Mesodermal cell (in vitro differentiated cells): ENCODE data around the gene KLHL13.

ENCODE experiments used
- H3K27ac ChIP-seq: 2 replicates; pipeline ENCODE4 v1.7.0; 2013; ENCODE audit warnings: mild to moderate bottlenecking, low read depth, low read length, moderate library complexity; ENCODE audit not compliant: severe bottlenecking
- H3K36me3 ChIP-seq: 2 replicates; pipeline ENCODE4 v1.7.1; 2013; ENCODE audit warnings: mild to moderate bottlenecking, low read length, moderate library complexity; ENCODE audit not compliant: control insufficient read depth, insufficient read depth
- H3K4me1 ChIP-seq: one replicate; pipeline ENCODE4 v1.7.1; 2013; ENCODE audit warnings: mild to moderate bottlenecking, low read length; ENCODE audit not compliant: insufficient read depth, control insufficient read depth, poor library complexity, severe bottlenecking
- H3K4me3 ChIP-seq: 2 replicates; pipeline ENCODE4 v1.7.0; 2013; ENCODE audit warnings: low read length, control low read depth, mild to moderate bottlenecking; ENCODE audit not compliant: insufficient read depth, poor library complexity, severe bottlenecking; ENCODE audit errors: extremely low read depth
- H3K9me3 ChIP-seq: 2 replicates; pipeline ENCODE4 v1.7.1; 2013; ENCODE audit warnings: mild to moderate bottlenecking, low read length, moderate library complexity; ENCODE audit not compliant: control insufficient read depth
- WGBS, 2 experiments: methylation state at CpG; one replicate each; pipeline ENCODE4 v1.1.5; 2013; ENCODE audit warnings: missing lambda C conversion rate in 2 of 2; ENCODE audit not compliant: insufficient coverage in 2 of 2; 5-methylcytosine and 5-hydroxymethylcytosine counted together

Gene KLHL13

DNA sequence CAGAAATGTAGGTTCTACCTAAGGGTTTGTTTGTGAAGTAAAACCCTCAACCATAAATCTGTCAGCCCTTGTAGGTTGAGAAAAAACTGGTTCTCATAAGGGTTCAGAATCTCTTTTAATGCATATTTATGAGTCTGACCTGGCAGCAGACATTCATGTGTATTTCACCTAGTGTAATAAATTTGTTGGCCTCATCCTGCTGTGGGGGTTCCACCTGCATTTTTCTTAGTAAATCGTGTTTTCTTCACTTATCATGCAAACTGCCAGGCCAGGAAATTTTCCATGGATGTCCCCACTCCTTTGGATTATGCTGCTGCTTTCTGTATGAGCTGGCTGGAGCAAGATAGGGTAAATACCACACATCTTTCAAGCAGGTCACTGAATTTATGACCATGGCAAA is 42.4 kb downstream of the KLHL13 start:
- Histone ChIP-seq H3K4me1 (no peaks in the 10 kb centered on the region), H3K9me3 (no peaks in the 10 kb centered on the region), H3K27ac (no peak overlapping the region), H3K4me3 (no peak overlapping the region), H3K36me3 (no peaks in the 10 kb centered on the region)
- WGBS, 2 experiments: no CpG with 5 or more reads among the region's 1 CpG

- Histone ChIP-seq H3K27ac (no peak overlapping the region), H3K9me3 (no peaks in the 10 kb centered on the region), H3K4me3 (no peak overlapping the region), H3K36me3 (no peaks in the 10 kb centered on the region), H3K4me1 (no peaks in the 10 kb centered on the region)
- no CpG with 5 or more reads among the region's 2 CpGs for WGBS, 2 experiments
Observed at GRCh38 chrX:118066867-118067515, 49.6 kb downstream of the KLHL13 start.

- Histone ChIP-seq H3K27ac (no peak overlapping the region), H3K4me3 (no peak overlapping the region), H3K4me1 (no peaks in the 10 kb centered on the region), H3K36me3 (no peaks in the 10 kb centered on the region), H3K9me3 (no peaks in the 10 kb centered on the region)
- WGBS, 2 experiments: no CpG with 5 or more reads among the region's 3 CpGs
Observed at GRCh38 chrX:118062817-118063615, 53.6 kb downstream of the KLHL13 start.

DNA sequence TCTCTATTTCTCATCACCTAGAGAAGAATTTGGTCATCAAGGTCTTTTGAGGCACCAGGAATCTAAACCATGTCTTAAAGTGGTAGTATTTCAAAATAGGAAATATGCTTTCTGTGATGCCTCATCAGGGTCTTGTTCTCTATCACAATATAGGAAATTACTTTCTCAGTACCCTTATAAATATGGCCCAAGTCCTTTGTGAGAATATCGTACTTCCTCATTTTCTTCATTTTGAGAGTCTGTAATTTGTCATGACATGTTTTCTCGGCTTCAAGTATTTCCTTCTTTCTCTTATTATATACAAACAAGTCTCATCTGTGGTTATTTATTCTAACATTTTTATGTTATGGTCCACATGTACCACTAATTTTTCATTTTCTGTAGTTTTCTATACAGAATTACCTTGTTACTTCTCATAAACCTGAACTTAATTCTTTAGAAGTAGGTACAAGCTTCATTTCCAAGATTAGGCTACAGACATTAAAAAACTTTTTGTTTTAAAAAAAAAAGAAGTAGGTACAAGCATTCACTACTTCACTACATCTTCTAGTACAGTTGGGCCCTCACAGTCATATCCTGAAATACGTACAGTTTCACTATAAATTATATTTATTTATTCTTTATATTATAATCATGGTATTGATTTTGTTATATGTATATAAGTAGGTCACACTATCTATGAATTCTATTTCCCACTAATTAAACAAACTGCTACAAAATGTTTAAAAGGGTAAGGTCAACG is 54.4 kb downstream of the KLHL13 start:
- no peaks in the 10 kb centered on the region for H3K36me3 ChIP-seq
- no peaks in the 10 kb centered on the region for H3K9me3 ChIP-seq
- no CpG with 5 or more reads among the region's 4 CpGs for WGBS, 2 experiments
- H3K4me3 ChIP-seq: no peak overlapping the region
- H3K27ac ChIP-seq: no peak overlapping the region
- H3K4me1 ChIP-seq: no peaks in the 10 kb centered on the region

- Histone ChIP-seq H3K36me3 (no peaks in the 10 kb centered on the region), H3K9me3 (no peaks in the 10 kb centered on the region), H3K4me1 (no peaks in the 10 kb centered on the region), H3K4me3 (no peak overlapping the region), H3K27ac (no peak overlapping the region)
- 80% methylated on average over 1 of the region's 2 CpGs; no CpG with 5 or more reads in 1 of the 2 experiments for WGBS, 2 experiments
Observed at GRCh38 chrX:118058924-118059323, 57.7 kb downstream of the KLHL13 start.

GRCh38 chrX:118056870-118057269 is 59.7 kb downstream of the KLHL13 start:
- no peak overlapping the region for H3K27ac ChIP-seq
- H3K9me3 ChIP-seq: no peaks in the 10 kb centered on the region
- no peak overlapping the region for H3K4me3 ChIP-seq
- 83% methylated on average over 1 of the region's 2 CpGs; no CpG with 5 or more reads in 1 of the 2 experiments for WGBS, 2 experiments
- no peaks in the 10 kb centered on the region for H3K4me1 ChIP-seq
- H3K36me3 ChIP-seq: no peaks in the 10 kb centered on the region

DNA sequence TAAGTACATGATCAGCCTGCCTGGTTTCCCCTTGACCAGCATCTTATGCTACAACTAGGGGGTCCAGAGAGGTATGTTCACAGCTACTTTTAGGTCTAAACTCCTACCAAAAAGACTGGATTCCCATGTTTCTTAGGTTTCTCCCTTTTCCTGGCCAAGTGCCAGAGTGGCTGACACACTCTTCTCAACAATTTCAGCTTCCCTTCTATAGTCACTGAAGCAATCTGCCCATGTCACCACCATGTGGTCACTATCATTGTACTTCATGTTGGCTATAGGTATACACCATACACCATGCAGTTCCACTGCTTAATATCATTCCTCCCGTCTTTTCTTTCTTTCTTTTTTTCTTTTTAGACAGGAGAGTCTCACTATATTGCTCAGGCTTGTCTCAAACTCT is 66.9 kb downstream of the KLHL13 start:
- WGBS, 2 experiments: no CpG with 5 or more reads among the region's 1 CpG
- no peaks in the 10 kb centered on the region for H3K4me1 ChIP-seq
- H3K4me3 ChIP-seq: no peak overlapping the region
- H3K27ac ChIP-seq: no peak overlapping the region
- no peaks in the 10 kb centered on the region for H3K9me3 ChIP-seq
- no peaks in the 10 kb centered on the region for H3K36me3 ChIP-seq

GRCh38 chrX:118047446-118048186 is 69.0 kb downstream of the KLHL13 start:
- Histone ChIP-seq H3K9me3 (no peaks in the 10 kb centered on the region), H3K4me1 (no peaks in the 10 kb centered on the region), H3K27ac (no peak overlapping the region), H3K36me3 (no peaks in the 10 kb centered on the region), H3K4me3 (no peak overlapping the region)
- 89% methylated on average over 2 of the region's 4 CpGs; no CpG with 5 or more reads in 1 of the 2 experiments for WGBS, 2 experiments

GRCh38 chrX:118039591-118039990 is 77.0 kb downstream of the KLHL13 start:
- H3K9me3 ChIP-seq: no peaks in the 10 kb centered on the region
- WGBS, 2 experiments: 100% methylated on average over 1 of the region's 1 CpG; no CpG with 5 or more reads in 1 of the 2 experiments
- no peaks in the 10 kb centered on the region for H3K36me3 ChIP-seq
- no peak overlapping the region for H3K4me3 ChIP-seq
- H3K27ac ChIP-seq: no peak overlapping the region
- H3K4me1 ChIP-seq: no peaks in the 10 kb centered on the region

DNA sequence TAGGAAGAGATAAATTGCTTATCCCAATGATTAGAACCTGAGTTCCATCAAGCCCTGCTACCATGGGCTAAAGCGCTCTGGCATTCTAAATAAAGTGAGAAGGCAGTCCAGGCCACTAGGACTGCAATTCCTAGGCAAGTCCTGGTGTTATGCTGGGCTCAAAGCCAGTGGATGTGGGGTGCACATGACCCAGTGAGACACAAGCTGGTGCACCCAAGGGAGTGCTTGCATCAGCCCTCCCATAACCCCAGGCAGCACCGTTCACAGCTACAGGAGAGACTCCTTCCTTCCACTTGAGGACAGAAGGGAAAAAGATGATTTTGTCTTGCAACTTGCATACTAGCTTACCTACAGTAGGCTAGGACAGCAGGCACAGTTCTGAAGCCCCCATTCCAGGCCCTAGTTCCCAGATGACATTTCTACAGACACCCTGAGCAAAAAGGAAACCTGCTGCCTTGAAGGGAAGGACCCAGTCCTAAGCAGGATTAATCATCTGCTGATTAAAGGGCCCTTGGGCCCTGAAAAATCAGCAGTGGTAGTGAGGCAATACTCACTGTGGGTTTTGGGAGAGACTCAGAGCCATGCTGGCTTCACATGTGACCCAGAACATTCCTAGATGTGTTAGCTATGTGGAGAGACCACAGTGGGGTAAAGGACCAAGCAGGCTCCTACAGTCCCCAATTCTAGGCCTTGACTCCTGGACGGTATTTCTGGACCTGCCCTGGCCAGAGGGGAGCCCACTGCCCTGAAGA is 77.8 kb downstream of the KLHL13 start:
- no CpG with 5 or more reads among the region's 3 CpGs for WGBS, 2 experiments
- H3K4me3 ChIP-seq: no peak overlapping the region
- no peaks in the 10 kb centered on the region for H3K36me3 ChIP-seq
- H3K9me3 ChIP-seq: no peaks in the 10 kb centered on the region
- no peak overlapping the region for H3K27ac ChIP-seq
- no peaks in the 10 kb centered on the region for H3K4me1 ChIP-seq
